PFSK-1 (cell line): Measurements from ENCODE around the gene FLOT1.

Experiments
- POLR2AphosphoS5 ChIP-seq: IDR thresholded peaks from 2 replicates; pipeline ENCODE4 v1.6.1; 2012; ENCODE audit warnings: low read depth, mild to moderate bottlenecking, control low read depth, low read length, moderate library complexity
- SIN3A ChIP-seq: IDR thresholded peaks from 2 replicates; pipeline ENCODE4 v1.6.1; 2012; ENCODE audit warnings: mild to moderate bottlenecking, low read length, moderate library complexity, borderline replicate concordance; ENCODE audit not compliant: insufficient read depth
- TAF1 ChIP-seq: IDR thresholded peaks from 2 replicates; pipeline ENCODE4 v1.6.1; 2012; ENCODE audit warnings: low read length, control low read depth, borderline replicate concordance; ENCODE audit not compliant: insufficient read depth
- TF ChIP-seq, protein P1 (sequence below), 2 experiments: IDR thresholded peaks; 2 replicates each; pipeline versions ENCODE4 v1.6.1 to v1.8.0; 2011 to 2012; ENCODE audit warnings: low read depth in 2 of 2, low read length in 2 of 2, control low read depth in 1 of 2, inconsistent platforms in 1 of 2, mild to moderate bottlenecking in 1 of 2, moderate library complexity in 1 of 2; ENCODE audit not compliant: insufficient read depth in 1 of 2

- TF ChIP-seq POLR2AphosphoS5 (no peak), SIN3A (no peak), TAF1 (no peak)
- TF ChIP-seq, protein P1, sequence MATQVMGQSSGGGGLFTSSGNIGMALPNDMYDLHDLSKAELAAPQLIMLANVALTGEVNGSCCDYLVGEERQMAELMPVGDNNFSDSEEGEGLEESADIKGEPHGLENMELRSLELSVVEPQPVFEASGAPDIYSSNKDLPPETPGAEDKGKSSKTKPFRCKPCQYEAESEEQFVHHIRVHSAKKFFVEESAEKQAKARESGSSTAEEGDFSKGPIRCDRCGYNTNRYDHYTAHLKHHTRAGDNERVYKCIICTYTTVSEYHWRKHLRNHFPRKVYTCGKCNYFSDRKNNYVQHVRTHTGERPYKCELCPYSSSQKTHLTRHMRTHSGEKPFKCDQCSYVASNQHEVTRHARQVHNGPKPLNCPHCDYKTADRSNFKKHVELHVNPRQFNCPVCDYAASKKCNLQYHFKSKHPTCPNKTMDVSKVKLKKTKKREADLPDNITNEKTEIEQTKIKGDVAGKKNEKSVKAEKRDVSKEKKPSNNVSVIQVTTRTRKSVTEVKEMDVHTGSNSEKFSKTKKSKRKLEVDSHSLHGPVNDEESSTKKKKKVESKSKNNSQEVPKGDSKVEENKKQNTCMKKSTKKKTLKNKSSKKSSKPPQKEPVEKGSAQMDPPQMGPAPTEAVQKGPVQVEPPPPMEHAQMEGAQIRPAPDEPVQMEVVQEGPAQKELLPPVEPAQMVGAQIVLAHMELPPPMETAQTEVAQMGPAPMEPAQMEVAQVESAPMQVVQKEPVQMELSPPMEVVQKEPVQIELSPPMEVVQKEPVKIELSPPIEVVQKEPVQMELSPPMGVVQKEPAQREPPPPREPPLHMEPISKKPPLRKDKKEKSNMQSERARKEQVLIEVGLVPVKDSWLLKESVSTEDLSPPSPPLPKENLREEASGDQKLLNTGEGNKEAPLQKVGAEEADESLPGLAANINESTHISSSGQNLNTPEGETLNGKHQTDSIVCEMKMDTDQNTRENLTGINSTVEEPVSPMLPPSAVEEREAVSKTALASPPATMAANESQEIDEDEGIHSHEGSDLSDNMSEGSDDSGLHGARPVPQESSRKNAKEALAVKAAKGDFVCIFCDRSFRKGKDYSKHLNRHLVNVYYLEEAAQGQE (IDR thresholded peaks at IDR 0.05; ENCODE audit: insufficient read depth in 1 of 2, low read depth in 2 of 2, low read length in 2 of 2), result no peak
These were observed 25.4 kb upstream of the FLOT1 start for GRCh38 chr6:30767944-30768301.
